Natural killer cell (primary cell): ENCODE measurements around the gene KLHL6. TPM values are rescaled to one million over a fixed set of nuclear protein-coding genes. Genes with fewer than 3 reads are reported as not detected.

ENCODE experiments used
- ATAC-seq, 3 donors: fragments of 150-1000 bp in 2 of 3; fragments of 200-7000 bp in 1 of 3; cut with Tn5 transposase; 1 replicate in 1 of 3; 2 replicates in 2 of 3; pipeline ENCODE4 v1.10.0; 2021; ENCODE audit warnings: mild to moderate bottlenecking in 2 of 3, moderate library complexity in 2 of 3
- DNase-seq, 2 donors: peaks; one replicate each; pipeline versions ENCODE4 v3.0.0 to v3.0.0-alpha.2; 2013 to 2021; ENCODE audit warnings: mixed read lengths in 1 of 2
- H3K27ac ChIP-seq: one replicate; pipeline ENCODE4 v1.5.1; 2013; ENCODE audit warnings: mild to moderate bottlenecking, low read length
- H3K27me3 ChIP-seq: one replicate; pipeline ENCODE4 v1.6.1; 2013; ENCODE audit warnings: low read length; ENCODE audit not compliant: control insufficient read depth, insufficient read depth
- H3K36me3 ChIP-seq: one replicate; pipeline ENCODE4 v1.6.1; 2013; ENCODE audit warnings: low read length; ENCODE audit not compliant: control insufficient read depth, insufficient read depth
- H3K4me1 ChIP-seq: one replicate; pipeline ENCODE4 v1.6.1; 2013; ENCODE audit warnings: low read length; ENCODE audit not compliant: control insufficient read depth, insufficient read depth
- H3K4me3 ChIP-seq: one replicate; pipeline ENCODE4 v1.5.1; 2013; ENCODE audit warnings: low read length
- H3K9me3 ChIP-seq: one replicate; pipeline ENCODE4 v1.6.1; 2013; ENCODE audit warnings: low read length; ENCODE audit not compliant: control insufficient read depth, insufficient read depth
- H3K27ac Mint-ChIP-seq, 2 donors: one replicate each; pipeline ENCODE4 v1.8.0; 2022; ENCODE audit warnings: mild to moderate bottlenecking in 2 of 2, mixed read lengths in 2 of 2, moderate library complexity in 1 of 2
- H3K27me3 Mint-ChIP-seq, 2 donors: one replicate each; pipeline ENCODE4 v1.8.0; 2022; ENCODE audit warnings: low read depth in 2 of 2, mixed read lengths in 2 of 2
- H3K36me3 Mint-ChIP-seq: one replicate; pipeline ENCODE4 v1.8.0; 2022; ENCODE audit warnings: mixed read lengths
- H3K4me1 Mint-ChIP-seq, 2 donors: one replicate each; pipeline ENCODE4 v1.8.0; 2022; ENCODE audit warnings: mixed read lengths in 2 of 2
- H3K4me3 Mint-ChIP-seq: one replicate; pipeline ENCODE4 v1.8.0; 2022; ENCODE audit warnings: mild to moderate bottlenecking, moderate library complexity, mixed read lengths
- H3K9me3 Mint-ChIP-seq, 2 donors: one replicate each; pipeline ENCODE4 v1.8.0; 2022; ENCODE audit warnings: mixed read lengths in 2 of 2
- WGBS: methylation state at CpG from one replicate; pipeline ENCODE4 v1.1.7; 2013; ENCODE audit warnings: missing lambda C conversion rate; ENCODE audit not compliant: insufficient coverage; 5-methylcytosine and 5-hydroxymethylcytosine counted together
- intact Hi-C: fragments of 100-400 bp; cut with micrococcal nuclease; formaldehyde crosslinking; loops from one replicate; pipeline ENCODE4 v1.14.2; 2022
- total RNA-seq, 4 donors: library from RNA; stranded (reverse); fragments of 120-200 nt in 1 of 4; gene quantifications; one replicate each; pipeline versions ENCODE4 v1.2.3 to v1.2.4, GENCODE V29; 2013 to 2022
- TF ChIP-seq, protein P1 (sequence below): fragments of 200-600 bp; IDR thresholded peaks from one replicate; pipeline ENCODE4 v1.8.0; 2022; ENCODE audit warnings: antibody characterized with exemption

KLHL6 gene
- total RNA-seq, 3 donors from 2014 or later (not counting 1 experiment from before 2014, with no cell fraction given): 10.9 to 17.3 (median 13.6) TPM

DNA sequence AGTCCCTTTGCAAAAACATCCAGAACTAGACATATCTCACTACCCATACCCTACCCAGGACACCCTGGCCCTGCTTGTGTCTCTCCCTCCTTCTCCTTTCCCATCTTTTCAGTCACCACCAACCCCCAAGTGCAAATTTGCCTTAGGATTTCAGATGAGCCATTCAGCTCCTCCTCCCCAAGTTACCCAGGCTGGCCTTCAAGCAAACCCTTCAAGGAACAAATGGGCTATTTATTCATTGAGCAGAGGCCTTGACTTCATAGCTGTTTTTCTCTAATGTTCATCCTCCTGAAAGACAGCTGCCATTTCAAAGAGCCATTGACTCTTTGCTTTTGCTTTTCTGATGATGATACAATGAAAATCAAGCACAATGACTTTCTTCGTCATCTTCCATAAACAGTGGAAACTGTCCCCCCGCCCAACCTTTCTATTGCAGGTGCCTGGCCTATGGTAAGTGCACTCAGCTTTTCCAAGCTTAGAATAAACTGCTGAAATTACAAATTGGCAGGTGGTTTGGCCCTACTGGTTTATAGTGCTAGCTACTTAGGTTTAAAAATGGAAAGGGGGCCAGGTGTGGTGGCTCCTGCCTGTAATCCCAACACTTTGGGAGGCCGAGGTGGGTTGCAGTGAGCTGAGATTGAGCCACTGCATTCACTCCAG is 26.1 kb upstream of the KLHL6 start:
- H3K4me3 ChIP-seq: no peak overlapping the region
- H3K27ac Mint-ChIP-seq: no peak overlapping the region
- H3K36me3 Mint-ChIP-seq: no peaks in the 10 kb centered on the region
- TF ChIP-seq, protein P1, sequence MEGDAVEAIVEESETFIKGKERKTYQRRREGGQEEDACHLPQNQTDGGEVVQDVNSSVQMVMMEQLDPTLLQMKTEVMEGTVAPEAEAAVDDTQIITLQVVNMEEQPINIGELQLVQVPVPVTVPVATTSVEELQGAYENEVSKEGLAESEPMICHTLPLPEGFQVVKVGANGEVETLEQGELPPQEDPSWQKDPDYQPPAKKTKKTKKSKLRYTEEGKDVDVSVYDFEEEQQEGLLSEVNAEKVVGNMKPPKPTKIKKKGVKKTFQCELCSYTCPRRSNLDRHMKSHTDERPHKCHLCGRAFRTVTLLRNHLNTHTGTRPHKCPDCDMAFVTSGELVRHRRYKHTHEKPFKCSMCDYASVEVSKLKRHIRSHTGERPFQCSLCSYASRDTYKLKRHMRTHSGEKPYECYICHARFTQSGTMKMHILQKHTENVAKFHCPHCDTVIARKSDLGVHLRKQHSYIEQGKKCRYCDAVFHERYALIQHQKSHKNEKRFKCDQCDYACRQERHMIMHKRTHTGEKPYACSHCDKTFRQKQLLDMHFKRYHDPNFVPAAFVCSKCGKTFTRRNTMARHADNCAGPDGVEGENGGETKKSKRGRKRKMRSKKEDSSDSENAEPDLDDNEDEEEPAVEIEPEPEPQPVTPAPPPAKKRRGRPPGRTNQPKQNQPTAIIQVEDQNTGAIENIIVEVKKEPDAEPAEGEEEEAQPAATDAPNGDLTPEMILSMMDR: no peak
- H3K27me3 Mint-ChIP-seq: peaks cover 10 to 19% of the 10 kb centered on the region in 2 donors
- H3K9me3 ChIP-seq: no peaks in the 10 kb centered on the region
- no peaks in the 10 kb centered on the region for H3K36me3 ChIP-seq
- no peak for ATAC-seq
- H3K27me3 ChIP-seq: no peaks in the 10 kb centered on the region
- H3K4me1 ChIP-seq: peaks cover 6% of the 10 kb centered on the region
- no peak overlapping the region for H3K27ac ChIP-seq
- DNase-seq: no peak
- H3K4me3 Mint-ChIP-seq: no peak overlapping the region
- no peaks in the 10 kb centered on the region for H3K9me3 Mint-ChIP-seq
- 90% methylated on average over 3 of the region's 3 CpGs for WGBS
- intact Hi-C loops: no loop called here
- peaks cover 5% of the 10 kb centered on the region in 2 donors for H3K4me1 Mint-ChIP-seq

DNA sequence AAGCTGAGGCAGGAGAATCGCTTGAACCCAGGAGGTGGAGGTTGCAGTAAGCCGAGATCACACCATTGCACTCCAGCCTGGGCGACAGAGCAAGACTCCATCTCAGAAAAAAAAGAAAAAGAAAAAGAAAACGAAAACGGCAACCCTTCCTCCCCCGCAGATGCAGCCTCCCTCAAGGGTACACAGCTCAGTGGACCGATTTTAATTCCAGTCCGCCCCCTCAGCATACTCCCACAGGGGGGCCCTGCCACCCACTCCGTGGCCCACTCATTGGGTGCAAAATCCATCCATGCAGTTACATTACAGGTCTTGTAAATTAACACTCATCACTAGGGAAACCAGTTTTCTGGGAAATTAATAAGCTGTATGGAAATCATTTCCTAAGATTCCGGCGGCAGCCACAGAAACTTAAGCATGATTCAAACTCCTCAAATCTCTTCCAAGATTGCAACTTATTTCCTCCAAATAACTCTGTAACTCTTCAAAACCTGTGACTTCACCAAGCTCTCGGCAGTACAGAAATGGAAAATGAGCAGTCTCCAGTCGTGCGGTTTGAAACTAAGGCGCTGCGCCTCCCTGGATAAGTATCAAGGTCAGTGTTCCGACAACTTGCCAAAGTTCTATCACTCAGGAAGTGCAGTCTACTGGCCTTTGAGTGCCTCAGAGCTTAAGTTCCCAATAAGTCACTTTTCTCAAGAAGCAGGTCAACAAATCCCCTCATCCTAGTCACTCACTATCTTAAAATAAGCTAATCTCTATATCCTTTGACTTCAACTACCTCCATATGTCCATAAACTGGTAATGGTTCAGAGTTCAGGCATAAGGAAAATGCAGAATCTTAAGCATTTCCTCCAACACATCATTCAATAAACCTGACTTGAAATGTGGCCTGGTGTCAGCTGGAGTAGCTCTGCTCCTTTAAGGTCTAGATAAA is 24.7 kb upstream of the KLHL6 start:
- TF ChIP-seq, protein P1: no peak
- ATAC-seq: no peak
- no peak overlapping the region for H3K27ac Mint-ChIP-seq
- WGBS: 81% methylated on average over 17 of the region's 17 CpGs
- peaks cover 11 to 23% of the 10 kb centered on the region in 2 donors for H3K27me3 Mint-ChIP-seq
- Histone ChIP-seq H3K4me1 (no peaks in the 10 kb centered on the region), H3K27ac (no peak overlapping the region), H3K27me3 (no peaks in the 10 kb centered on the region), H3K4me3 (no peak overlapping the region), H3K9me3 (no peaks in the 10 kb centered on the region), H3K36me3 (no peaks in the 10 kb centered on the region)
- H3K4me1 Mint-ChIP-seq: no peaks in the 10 kb centered on the region
- H3K4me3 Mint-ChIP-seq: no peak overlapping the region
- no peak for DNase-seq
- H3K36me3 Mint-ChIP-seq: no peaks in the 10 kb centered on the region
- H3K9me3 Mint-ChIP-seq: no peaks in the 10 kb centered on the region
- intact Hi-C loops: no loop called here

DNA sequence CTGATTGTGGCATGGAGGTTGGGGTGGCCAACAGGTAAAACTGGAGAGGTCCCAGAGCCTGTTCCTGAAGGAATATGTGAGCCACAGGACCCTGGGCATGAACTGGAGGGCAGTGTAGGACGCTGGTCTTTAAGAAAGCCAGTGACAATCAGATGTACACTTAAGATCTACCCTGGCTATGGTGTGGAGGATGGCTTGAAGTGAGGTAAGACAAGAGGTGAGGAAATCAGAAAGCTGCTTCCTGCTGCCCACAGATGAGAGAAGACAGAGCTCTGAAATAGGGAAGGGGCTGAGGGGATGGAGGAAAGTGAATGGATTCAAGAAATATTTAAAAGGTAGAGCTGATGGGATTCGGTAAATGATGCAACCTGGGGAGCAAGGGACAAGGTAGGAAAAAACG is 22.7 kb upstream of the KLHL6 start:
- Mint-ChIP-seq H3K4me3 (no peak overlapping the region), H3K36me3 (no peaks in the 10 kb centered on the region), H3K9me3 (no peaks in the 10 kb centered on the region), H3K4me1 (no peaks in the 10 kb centered on the region), H3K27me3 (peaks cover 11 to 23% of the 10 kb centered on the region in 2 donors), H3K27ac (no peak overlapping the region)
- no peaks in the 10 kb centered on the region for H3K36me3 ChIP-seq
- no peak overlapping the region for H3K27ac ChIP-seq
- no peak overlapping the region for H3K4me3 ChIP-seq
- TF ChIP-seq, protein P1: no peak
- DNase-seq: no peak
- intact Hi-C loops: no loop called here
- H3K9me3 ChIP-seq: no peaks in the 10 kb centered on the region
- no peak for ATAC-seq
- no peaks in the 10 kb centered on the region for H3K27me3 ChIP-seq
- no peaks in the 10 kb centered on the region for H3K4me1 ChIP-seq
- 87% methylated on average over 3 of the region's 3 CpGs for WGBS
